NCI-H146 (cell line): ENCODE measurements around the gene ADGRB3.
"Not testable (repeated sequence)": the region's sequence is repeated elsewhere in the genome, so short reads cannot be mapped to it uniquely, and the experiment has no call there.

Experiments
- DNase-seq: peaks from one replicate; lab custom pipeline; 2025; lab: John Stamatoyannopoulos, UW

Gene ADGRB3

GRCh38 chr6:68790128-68790527 lies 155.0 kb downstream of the ADGRB3 start:
- DNase-seq, result not testable (repeated sequence)

DNA sequence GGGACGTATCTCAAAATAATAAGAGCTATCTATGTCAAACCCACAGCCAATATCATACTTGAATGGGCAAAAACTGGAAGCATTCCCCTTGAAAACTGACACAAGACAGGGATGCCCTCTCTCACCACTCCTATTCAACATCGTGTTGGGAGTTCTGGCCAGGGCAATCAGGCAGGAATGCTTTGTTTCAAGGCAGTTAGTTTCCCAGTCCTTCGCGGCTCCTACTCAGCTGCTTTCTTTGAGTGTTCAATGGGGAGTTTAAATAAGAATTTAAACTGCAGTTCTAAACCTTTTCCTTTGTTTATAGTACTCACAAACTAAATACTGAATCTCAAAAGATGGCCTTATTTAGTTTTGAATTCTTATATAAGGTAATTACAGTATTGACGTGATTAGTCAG lies 179.9 kb downstream of the ADGRB3 start:
- DNase-seq, result not testable (repeated sequence)

DNA sequence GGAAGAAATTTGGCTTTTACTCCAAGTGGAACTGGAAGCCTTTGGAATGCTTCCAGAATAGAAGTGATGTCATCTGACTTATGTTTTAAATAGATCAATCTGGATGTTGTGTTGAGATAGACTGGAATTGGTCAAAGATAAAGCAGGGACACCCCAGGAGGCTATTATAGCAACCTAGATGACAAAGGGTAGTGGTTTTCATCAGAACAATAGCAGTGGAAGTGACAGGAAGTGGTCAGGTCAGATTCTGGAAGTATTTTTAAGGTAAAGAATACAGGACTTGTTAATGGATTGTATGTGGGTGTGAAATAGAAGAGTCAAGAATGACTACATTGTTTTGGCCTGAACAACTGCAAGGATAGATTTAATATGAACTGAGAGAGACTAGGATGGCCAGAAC lies 191.4 kb downstream of the ADGRB3 start:
- no peak for DNase-seq

- no peak for DNase-seq
These were observed 199.5 kb downstream of the ADGRB3 start for GRCh38 chr6:68834551-68834950.

DNA sequence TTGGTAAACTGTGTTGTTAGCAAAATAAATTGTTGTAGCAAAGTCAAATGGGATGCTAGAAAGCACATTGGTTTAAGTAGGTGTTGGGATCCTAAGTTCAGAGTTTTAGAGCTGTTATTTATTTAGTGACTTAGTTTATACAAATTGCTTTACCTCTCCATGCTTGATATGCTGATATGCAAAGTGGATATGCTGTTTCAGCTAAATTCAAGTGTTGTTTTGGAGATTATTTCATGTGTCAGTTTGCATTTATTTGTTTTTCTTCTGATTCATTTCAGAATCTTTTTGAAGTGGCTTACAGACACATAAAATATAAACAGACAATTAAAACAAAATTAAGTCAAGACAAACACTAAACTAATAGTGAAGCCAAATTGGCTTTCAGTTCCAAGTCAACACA lies 203.5 kb downstream of the ADGRB3 start:
- no peak for DNase-seq

DNA sequence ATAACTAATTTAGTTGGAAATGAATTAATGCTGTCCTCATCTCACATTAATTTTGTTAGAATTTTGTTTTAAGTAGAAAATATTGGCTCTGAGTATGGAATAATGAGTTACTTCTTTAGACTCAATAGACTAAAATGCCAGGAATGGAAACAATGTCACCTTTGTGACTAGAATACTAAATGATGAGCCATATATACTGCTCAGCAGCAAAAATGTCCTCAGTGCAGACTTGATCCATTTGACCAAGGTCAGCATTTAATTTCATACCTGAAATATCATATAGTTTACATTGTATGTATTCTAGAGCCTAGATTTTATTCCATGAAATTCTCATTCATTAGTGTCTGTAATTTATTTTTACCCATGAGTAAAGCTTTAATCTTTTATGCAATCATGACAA lies 217.7 kb downstream of the ADGRB3 start:
- no peak for DNase-seq

DNA sequence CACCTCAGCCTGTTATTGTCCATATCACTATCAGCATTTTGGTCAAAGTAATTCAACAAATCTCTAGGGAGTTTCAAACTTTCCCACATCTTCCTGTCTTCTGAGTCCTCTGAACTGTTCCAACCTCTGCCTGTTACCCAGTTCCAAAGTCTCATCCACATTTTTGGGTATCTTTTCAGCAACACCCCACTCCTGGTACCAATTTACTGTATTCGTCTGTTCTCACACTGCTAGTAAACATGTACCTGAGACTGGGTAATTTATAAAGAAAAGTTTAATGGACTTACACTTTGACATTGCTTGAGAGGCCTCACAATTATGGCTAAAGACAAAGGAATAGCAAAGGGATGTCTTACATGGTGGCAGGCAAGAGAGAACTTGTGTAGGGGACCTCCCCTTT lies 224.2 kb downstream of the ADGRB3 start:
- no peak for DNase-seq

DNA sequence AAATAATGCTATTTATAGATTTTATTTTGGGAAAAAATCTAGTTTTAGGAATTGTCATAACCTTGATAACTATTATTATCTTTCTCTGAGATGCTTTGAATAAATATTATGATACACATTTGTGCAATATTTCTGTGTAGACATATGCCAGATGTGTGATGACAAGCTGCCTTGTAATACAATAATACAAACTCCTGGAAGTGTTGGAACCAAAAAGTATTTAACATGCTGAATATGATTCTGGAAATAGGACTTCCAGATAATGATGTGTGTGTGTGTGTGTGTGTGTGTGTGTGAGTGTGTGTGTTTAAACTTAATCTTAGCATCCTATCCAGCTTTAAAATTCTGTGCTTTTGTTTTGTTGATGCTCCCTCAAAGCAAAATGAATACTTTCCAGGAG lies 233.6 kb downstream of the ADGRB3 start:
- no peak for DNase-seq

- no peak for DNase-seq
These were observed 238.2 kb downstream of the ADGRB3 start for GRCh38 chr6:68873236-68873635.

DNA sequence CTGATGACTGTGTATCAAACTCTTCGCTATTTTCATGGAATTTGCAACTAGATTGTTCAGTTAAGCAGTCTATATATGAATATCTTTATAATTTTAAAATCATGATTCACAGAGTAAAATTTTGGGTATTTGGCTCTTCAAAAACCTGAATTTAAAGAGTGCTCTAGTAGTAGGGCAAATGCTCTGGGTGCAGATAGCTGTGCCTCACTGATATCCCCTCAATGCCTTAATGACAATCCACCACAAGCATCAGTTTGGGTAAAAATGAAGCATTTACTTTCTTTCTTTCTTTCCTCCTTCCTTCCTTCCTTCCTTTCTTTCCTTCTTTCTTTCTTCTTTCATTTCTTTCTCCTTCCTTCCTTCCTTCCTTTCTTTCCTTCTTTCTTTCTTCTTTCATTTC lies 239.7 kb downstream of the ADGRB3 start:
- DNase-seq, result no peak

GRCh38 chr6:68875403-68875802 lies 240.3 kb downstream of the ADGRB3 start:
- no peak for DNase-seq

DNA sequence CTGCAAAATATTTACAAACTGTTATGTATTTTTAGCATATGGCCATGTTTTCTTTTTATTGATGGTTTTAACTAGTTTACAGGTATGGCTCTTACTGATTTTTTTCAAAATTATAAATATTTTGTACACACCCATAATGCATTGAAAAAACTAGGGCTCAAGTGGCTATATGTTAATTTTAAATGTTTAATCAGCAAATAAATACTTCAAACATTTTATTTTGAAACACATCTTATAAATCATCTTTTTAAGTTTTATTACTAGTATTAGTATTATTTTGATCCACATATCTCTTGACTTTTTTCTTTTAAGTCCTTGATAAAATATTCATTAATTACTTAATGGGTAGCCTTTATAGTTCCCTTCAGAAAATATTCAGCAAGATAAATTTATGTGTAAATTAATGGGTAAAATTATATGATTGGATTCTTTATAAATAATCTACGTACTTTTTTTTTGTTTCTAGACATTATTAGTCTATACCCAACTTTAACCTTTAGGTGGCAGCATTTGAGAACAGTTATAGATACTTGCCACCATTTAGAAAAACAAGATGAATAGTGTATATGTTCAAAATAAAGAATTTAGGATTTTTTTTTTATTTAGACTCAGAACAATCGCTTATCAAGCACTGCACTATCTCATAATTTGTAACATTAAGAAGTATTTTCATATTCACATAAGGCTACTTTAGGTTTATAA lies 241.9 kb downstream of the ADGRB3 start:
- DNase-seq, result peak; percentile 0

GRCh38 chr6:68880050-68880813 lies 245.2 kb downstream of the ADGRB3 start:
- no peak for DNase-seq

DNA sequence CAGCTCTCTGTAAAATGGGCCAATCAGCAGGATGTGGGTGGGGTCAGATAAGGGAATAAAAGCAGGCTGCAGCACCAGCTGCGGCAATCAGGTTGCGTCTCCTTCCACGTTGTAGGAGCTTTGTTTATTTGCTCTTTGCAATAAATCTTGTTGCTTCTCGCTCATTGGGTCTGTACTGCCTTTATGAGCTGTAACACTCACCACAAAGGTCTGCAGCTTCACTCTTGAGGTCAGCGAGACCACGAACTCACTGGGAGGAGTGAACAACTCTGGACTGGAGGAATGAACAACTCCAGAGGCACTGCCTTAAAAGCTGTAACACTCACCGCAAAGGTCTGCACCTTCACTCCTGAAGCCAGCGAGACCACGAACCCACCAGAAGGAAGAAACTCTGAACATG lies 248.2 kb downstream of the ADGRB3 start:
- not testable (repeated sequence) for DNase-seq

GRCh38 chr6:68891419-68891818 lies 256.3 kb downstream of the ADGRB3 start:
- no peak for DNase-seq

GRCh38 chr6:68892452-68892851 lies 257.4 kb downstream of the ADGRB3 start:
- no peak for DNase-seq

- no peak for DNase-seq
These were observed 260.8 kb downstream of the ADGRB3 start for GRCh38 chr6:68895929-68896328.

- DNase-seq, result no peak
These were observed 266.0 kb downstream of the ADGRB3 start for GRCh38 chr6:68901044-68901443.

- no peak for DNase-seq
These were observed 276.3 kb downstream of the ADGRB3 start for GRCh38 chr6:68911334-68911733.

DNA sequence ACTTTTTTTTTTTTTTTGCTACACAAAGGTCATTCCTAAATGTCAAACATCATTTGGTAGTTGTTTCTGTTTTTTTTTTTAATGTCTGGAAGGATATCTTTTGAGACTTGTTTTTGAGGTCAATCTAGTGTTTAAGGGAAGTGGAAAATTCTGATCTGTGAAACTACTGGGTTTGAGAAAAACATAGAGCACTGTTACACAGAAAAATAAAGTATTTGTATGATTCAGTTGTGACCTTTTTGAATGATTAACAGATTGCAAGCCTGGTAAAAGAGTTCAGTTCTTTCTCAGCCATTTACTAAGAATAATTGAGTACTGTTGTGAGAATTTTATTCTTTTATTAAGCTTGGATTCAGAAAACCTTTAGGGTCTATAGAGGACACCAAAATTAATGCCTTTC lies 276.7 kb downstream of the ADGRB3 start:
- no peak for DNase-seq

DNA sequence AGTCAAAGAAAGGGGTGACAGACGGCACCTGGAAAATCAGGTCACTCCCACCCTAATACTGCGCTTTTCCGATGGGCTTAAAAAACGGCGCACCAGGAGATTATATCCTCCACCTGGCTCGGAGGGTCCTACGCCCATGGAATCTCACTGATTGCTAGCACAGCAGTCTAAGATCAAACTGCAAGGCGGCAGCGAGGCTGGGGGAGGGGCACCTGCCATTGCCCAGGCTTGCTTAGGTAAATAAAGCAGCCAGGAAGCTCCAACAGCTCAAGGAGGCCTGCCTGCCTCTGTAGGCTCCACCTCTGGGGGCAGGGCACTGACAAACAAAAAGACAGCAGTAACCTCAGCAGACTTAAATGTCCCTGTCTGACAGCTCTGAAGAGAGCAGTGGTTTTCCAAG lies 277.7 kb downstream of the ADGRB3 start:
- DNase-seq, result not testable (repeated sequence)

DNA sequence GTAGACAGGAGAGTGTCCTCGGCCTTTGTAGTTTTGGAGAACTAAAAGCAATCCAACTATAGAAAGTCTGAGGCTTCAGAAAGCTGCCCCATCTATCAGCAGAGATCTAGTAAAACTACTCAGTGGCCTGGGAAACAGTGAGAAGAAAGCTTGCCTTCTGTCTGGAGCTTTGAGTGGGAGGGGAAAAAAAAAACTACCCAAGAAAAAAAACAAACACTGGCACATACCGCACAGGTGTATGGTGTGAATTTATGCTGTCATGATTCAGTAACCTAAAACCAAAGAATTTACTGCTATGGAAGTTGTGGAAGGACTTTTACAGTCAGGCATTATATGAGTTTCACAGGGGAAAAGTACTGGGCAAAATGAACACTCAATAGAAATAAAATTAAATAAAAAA lies 280.5 kb downstream of the ADGRB3 start:
- DNase-seq, result no peak

- no peak for DNase-seq
These were observed 284.5 kb downstream of the ADGRB3 start for GRCh38 chr6:68919537-68919936.

GRCh38 chr6:68941345-68941744 lies 306.3 kb downstream of the ADGRB3 start:
- no peak for DNase-seq
